ENCODE results near the gene FOXRED2. TPM values are rescaled to one million over a fixed set of nuclear protein-coding genes. Genes with fewer than 3 reads are reported as not detected.

Gene FOXRED2
- total and polyA plus RNA-seq, 2 of the 4 experiments (the other 2 are of a cell fraction), result 1.6 to 4.0 TPM

Small RNA genes lying within 50 kb of the gene (microRNA-seq; reads per million reads assigned to microRNA genes)
- gene RF00019 (ENCODE audit: insufficient read depth, insufficient read length), result not detected

Small RNA genes lying within 50 kb of the gene (small RNA-seq; reads per million reads assigned to genes)
- gene RF00019, result 0 reads per million in 5 experiments

Other genes with a start within 250 kb of the FOXRED2 start
- 554 and 783 TPM in 2 replicates for gene MYH9, start 119.1 kb downstream of the FOXRED2 start, total RNA-seq (2012; rRNA removed)
- 475 and 507 TPM in 2 replicates for gene MYH9, start 119.1 kb downstream of the FOXRED2 start, polyA plus RNA-seq (2012; rRNA removed)
- gene TXN2, start 25.4 kb downstream of the FOXRED2 start, total RNA-seq (2012; rRNA removed), result 49.6 and 51.7 TPM in 2 replicates
- 166 and 175 TPM in 2 replicates for gene TXN2, start 25.4 kb downstream of the FOXRED2 start, polyA plus RNA-seq (2012; rRNA removed)
- 512 and 746 TPM in 2 replicates for gene EIF3D, start 22.1 kb upstream of the FOXRED2 start, total RNA-seq (2012; rRNA removed)
- gene EIF3D, start 22.1 kb upstream of the FOXRED2 start, polyA plus RNA-seq (2012; rRNA removed), result 335 and 339 TPM in 2 replicates
- not detected in 2 replicates for gene CACNG2, start 196.7 kb upstream of the FOXRED2 start, total RNA-seq (2012; rRNA removed)
- not detected in 2 replicates for gene CACNG2, start 196.7 kb upstream of the FOXRED2 start, polyA plus RNA-seq (2012; rRNA removed)